H1 (cell line): ENCODE measurements around the gene RBCK1. TPM values are rescaled to one million over a fixed set of nuclear protein-coding genes. Genes with fewer than 3 reads are reported as not detected.

Experiments used
- CTCF ChIA-PET: fragments of 300-600 bp; sonication (Branson Sonifier 250); formaldehyde crosslinking; loops from one replicate; lab custom pipeline; 2021; ENCODE audit not compliant: partially characterized antibody; lab: Charles Lee
- POLR2A ChIA-PET: fragments of 300-600 bp; sonication (Branson Sonifier 250); formaldehyde crosslinking; loops from one replicate; lab custom pipeline; 2021; ENCODE audit warnings: inconsistent platforms; ENCODE audit not compliant: partially characterized antibody; lab: Charles Lee
- DNase-seq, 2 experiments: peaks; one replicate each; pipeline versions ENCODE4 v3.0.0 to v3.0.0-alpha.2; 2010 to 2022; ENCODE audit warnings: low spot score in 2 of 2, low read depth in 1 of 2, mixed read lengths in 1 of 2
- FAIRE-seq: peaks from 2 replicates; lab custom pipeline; 2011; peaks lifted over from hg19 to GRCh38; lab: Jason Lieb, UNC
- H2AFZ ChIP-seq: 2 replicates; pipeline ENCODE4 v1.8.1; 2012; ENCODE audit warnings: low read length, inconsistent platforms
- H2AK5ac ChIP-seq: 2 replicates; pipeline ENCODE4 v1.6.1; 2013; ENCODE audit warnings: low read depth, low read length
- H2BK120ac ChIP-seq: replicated peaks from 2 replicates; pipeline ENCODE3; 2013; ENCODE audit warnings: low read depth, low read length, inconsistent platforms
- H2BK12ac ChIP-seq: 2 replicates; pipeline ENCODE4 v1.6.1; 2013; ENCODE audit warnings: low read depth, low read length
- H2BK15ac ChIP-seq: 2 replicates; pipeline ENCODE4 v1.6.1; 2013; ENCODE audit warnings: low read length
- H2BK20ac ChIP-seq: 2 replicates; pipeline ENCODE4 v1.6.1; 2013; ENCODE audit warnings: low read length
- H2BK5ac ChIP-seq: 2 replicates; pipeline ENCODE4 v1.6.1; 2013; ENCODE audit warnings: low read depth, low read length
- H3K14ac ChIP-seq: 2 replicates; pipeline ENCODE4 v1.6.1; 2013; ENCODE audit warnings: inconsistent platforms; ENCODE audit not compliant: insufficient read length
- H3K18ac ChIP-seq: 2 replicates; pipeline ENCODE4 v1.6.1; 2013; ENCODE audit warnings: low read length; ENCODE audit errors: extremely low read depth
- H3K23ac ChIP-seq: 2 replicates; pipeline ENCODE4 v1.6.1; 2013; ENCODE audit warnings: inconsistent platforms; ENCODE audit not compliant: insufficient read length
- H3K23me2 ChIP-seq: 2 replicates; pipeline ENCODE4 v1.6.1; 2013; ENCODE audit warnings: low read depth, low read length
- H3K27ac ChIP-seq: 2 replicates; pipeline ENCODE4 v1.6.1; 2011; ENCODE audit warnings: low read depth, low read length, inconsistent platforms
- H3K27me3 ChIP-seq, 4 experiments: replicated peaks in 1 of 4; 1 replicate in 1 of 4; 2 replicates in 3 of 4; pipeline versions ENCODE4 v1.6.1 to v1.8.1; 2011 to 2013; ENCODE audit warnings: low read length in 3 of 4, mild to moderate bottlenecking in 3 of 4, inconsistent platforms in 2 of 4, mixed read lengths in 2 of 4, moderate library complexity in 1 of 4; ENCODE audit not compliant: control insufficient read depth in 3 of 4, insufficient read depth in 3 of 4; ENCODE audit errors: extremely low read depth in 1 of 4
- H3K36me3 ChIP-seq, 4 experiments: 2 replicates each; pipeline versions ENCODE4 v1.6.1 to v1.8.1; 2011 to 2013; ENCODE audit warnings: mild to moderate bottlenecking in 4 of 4, low read length in 3 of 4, moderate library complexity in 2 of 4, control low read depth in 1 of 4, inconsistent platforms in 1 of 4; ENCODE audit not compliant: insufficient read depth in 4 of 4, control insufficient read depth in 2 of 4
- H3K4ac ChIP-seq: replicated peaks from 2 replicates; pipeline ENCODE3; 2013; ENCODE audit warnings: low read length, low read depth, mixed read lengths, inconsistent platforms; ENCODE audit not compliant: insufficient read length
- H3K4me1 ChIP-seq, 4 experiments: replicated peaks in 1 of 4; 1 replicate in 1 of 4; 2 replicates in 3 of 4; pipeline versions ENCODE4 v1.6.1 to v1.8.1; 2011 to 2013; ENCODE audit warnings: low read length in 3 of 4, inconsistent platforms in 2 of 4, mixed read lengths in 1 of 4; ENCODE audit not compliant: insufficient read depth in 4 of 4, control insufficient read depth in 3 of 4
- H3K4me2 ChIP-seq, 2 experiments: 2 replicates each; pipeline versions ENCODE4 v1.6.1 to v1.8.1; 2011 to 2013; ENCODE audit warnings: low read depth in 2 of 2, low read length in 2 of 2, control low read depth in 1 of 2, inconsistent platforms in 1 of 2, mild to moderate bottlenecking in 1 of 2; ENCODE audit not compliant: insufficient read depth in 1 of 2
- H3K4me3 ChIP-seq, 4 experiments: fragments of 200-600, 300-600 bp in 1 of 4; sonication (generic), shearing (Covaris generic), sonication (Bioruptor Twin) in 1 of 4; 2 replicates each; pipeline versions ENCODE4 v1.5.1 to v1.8.1; 2011 to 2016; ENCODE audit warnings: low read length in 4 of 4, low read depth in 3 of 4, control low read depth in 2 of 4, inconsistent platforms in 2 of 4, mild to moderate bottlenecking in 2 of 4, mixed read lengths in 1 of 4, moderate library complexity in 1 of 4; ENCODE audit not compliant: insufficient read depth in 2 of 4; ENCODE audit errors: extremely low read depth in 1 of 4
- H3K56ac ChIP-seq: replicated peaks from 2 replicates; pipeline ENCODE3; 2013; ENCODE audit warnings: low read depth, mild to moderate bottlenecking, mixed read lengths, low read length, inconsistent platforms; ENCODE audit not compliant: insufficient read length
- H3K79me1 ChIP-seq: 2 replicates; pipeline ENCODE4 v1.6.1; 2013; ENCODE audit warnings: low read depth, low read length, control low read depth
- H3K79me2 ChIP-seq, 2 experiments: 2 replicates each; pipeline versions ENCODE4 v1.6.1 to v1.8.1; 2012 to 2013; ENCODE audit warnings: low read length in 2 of 2, mild to moderate bottlenecking in 2 of 2, inconsistent platforms in 1 of 2; ENCODE audit not compliant: insufficient read depth in 2 of 2, control insufficient read depth in 1 of 2
- H3K9ac ChIP-seq, 4 experiments: replicated peaks in 1 of 4; 1 replicate in 1 of 4; 2 replicates in 3 of 4; pipeline versions ENCODE4 v1.6.1 to v1.8.1; 2011 to 2013; ENCODE audit warnings: low read depth in 3 of 4, low read length in 3 of 4, control low read depth in 2 of 4, mild to moderate bottlenecking in 2 of 4, moderate library complexity in 2 of 4, inconsistent platforms in 1 of 4; ENCODE audit errors: extremely low read depth in 1 of 4
- H3K9me3 ChIP-seq, 2 experiments: 2 replicates each; pipeline versions ENCODE4 v1.6.1 to v1.8.1; 2012 to 2013; ENCODE audit warnings: mild to moderate bottlenecking in 2 of 2, moderate library complexity in 2 of 2, control low read depth in 1 of 2, inconsistent platforms in 1 of 2, low read depth in 1 of 2, low read length in 1 of 2, mixed read lengths in 1 of 2; ENCODE audit not compliant: insufficient read depth in 2 of 2
- H4K20me1 ChIP-seq, 2 experiments: replicated peaks in 1 of 2; 2 replicates each; pipeline versions ENCODE3 to v1.8.1; 2011 to 2013; ENCODE audit warnings: inconsistent platforms in 2 of 2, low read length in 2 of 2, mild to moderate bottlenecking in 1 of 2; ENCODE audit not compliant: insufficient read depth in 2 of 2, control insufficient read depth in 1 of 2
- H4K5ac ChIP-seq: 2 replicates; pipeline ENCODE4 v1.6.1; 2013; ENCODE audit warnings: low read length, low read depth, mixed read lengths, inconsistent platforms; ENCODE audit not compliant: insufficient read length
- H4K8ac ChIP-seq: 2 replicates; pipeline ENCODE4 v1.8.0; 2013; ENCODE audit warnings: mild to moderate bottlenecking, moderate library complexity, low read length, inconsistent platforms; ENCODE audit not compliant: insufficient read depth; ENCODE audit errors: extremely low read depth
- H4K91ac ChIP-seq: replicated peaks from 2 replicates; pipeline ENCODE3; 2013; ENCODE audit warnings: low read length, mixed read lengths, inconsistent platforms; ENCODE audit not compliant: insufficient read length
- CREB1 ChIP-seq: IDR thresholded peaks from 2 replicates; pipeline ENCODE4 v1.6.1; 2012; ENCODE audit warnings: inconsistent platforms
- RAD21 ChIP-seq, 2 experiments: IDR thresholded peaks in 1 of 2; conservative IDR thresholded peaks in 1 of 2; 2 replicates each; pipeline ENCODE4 v1.6.1; 2011; ENCODE audit warnings: low read depth in 2 of 2, low read length in 2 of 2, improper control_type of control experiment in 1 of 2, inconsistent platforms in 1 of 2, mild to moderate bottlenecking in 1 of 2, moderate library complexity in 1 of 2
- WGBS, 2 experiments: shearing (Covaris generic) in 1 of 2; methylation state at CpG; one replicate each; pipeline versions ENCODE4 v1.1.6 to v1.1.7; 2013 to 2015; ENCODE audit warnings: low lambda C conversion rate in 2 of 2, mixed read lengths in 2 of 2, inconsistent platforms in 1 of 2, low coverage in 1 of 2, missing lambda C conversion rate in 1 of 2; ENCODE audit not compliant: insufficient replicate concordance in 2 of 2, insufficient coverage in 1 of 2, insufficient read length in 1 of 2; ENCODE audit errors: extremely low coverage in 1 of 2, missing lambda C conversion rate in 1 of 2; 5-methylcytosine and 5-hydroxymethylcytosine counted together
- polyA plus RNA-seq, 7 experiments: library from polyadenylated mRNA; depleted of rRNA in 3 of 7; stranded (reverse) in 5 of 7; unstranded in 2 of 7; fragments of >200 nt in 5 of 7; fragments of 200-250 nt in 2 of 7; gene quantifications; 1 replicate in 5 of 7; 2 replicates in 1 of 7; 4 replicates in 1 of 7; pipeline versions ENCODE4 v1.2.1 to v1.2.3, GENCODE V29; 2011 to 2013; ENCODE audit warnings: missing spikeins in 2 of 7, mixed read lengths in 2 of 7
- total RNA-seq: library from RNA; stranded (reverse); fragmentation: NEBNext Ultra II Directional; extraction: Animal tissue kit (Norgen Biotek cat#: 25700); gene quantifications from 2 replicates; pipeline ENCODE4 v1.2.1, GENCODE V29; 2021

RBCK1 gene
- total and polyA plus RNA-seq, 2 of the 8 experiments (the other 6 are each of a cell fraction or from before 2014, with no cell fraction given): 43.1 to 54.7 TPM

DNA sequence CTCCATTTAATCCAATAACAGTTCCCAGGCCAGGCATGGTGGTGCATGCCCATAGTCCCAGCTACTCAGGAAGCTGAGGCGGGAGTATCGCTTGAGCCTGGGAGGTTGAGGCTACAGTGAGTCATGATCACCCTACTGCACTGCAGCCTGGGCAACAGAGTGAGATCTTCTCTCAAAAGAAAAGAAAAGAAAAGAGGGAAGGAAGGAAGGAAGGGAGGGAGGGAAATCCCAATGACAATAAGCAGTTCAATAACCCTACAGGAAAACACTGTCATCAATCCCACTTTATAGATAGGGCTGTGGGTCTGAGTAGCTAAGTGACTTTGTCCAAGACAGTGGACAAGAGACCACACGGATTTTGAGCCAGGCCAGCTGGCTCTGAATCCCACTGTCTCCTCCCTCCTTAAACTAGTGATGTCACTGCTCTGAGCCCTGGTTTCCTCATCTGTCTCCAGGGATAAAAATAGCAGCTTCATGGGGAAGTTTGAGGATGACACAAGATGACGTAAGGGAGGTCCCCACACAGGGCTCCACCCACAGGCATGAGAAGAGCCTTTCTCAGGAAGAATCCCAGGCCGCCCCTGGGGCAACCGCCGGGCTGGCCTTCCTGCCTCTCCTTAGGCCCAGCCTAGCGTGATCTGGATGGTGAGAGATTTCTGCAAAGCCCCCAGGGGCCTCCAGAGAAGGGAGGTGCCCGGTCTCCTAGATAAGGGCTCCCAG, 34.8 kb upstream of the RBCK1 start:
- ChIA-PET CTCF (interaction anchor here (1.1 to 4.9 kb wide), 4 partner anchors 11 to 105 kb away, joined by 3 to 41 read pairs (median 10); no protein-coding TSS in a partner anchor), POLR2A (interaction anchor here (1.1 to 14.7 kb wide), 5 partner anchors 8 to 34 kb away, joined by 3 to 172 read pairs (median 6); partner anchors contain the start of gene TRIB3)
- H3K79me2 ChIP-seq: no peaks in the 10 kb centered on the region; a peak in 1 of 4 replicates
- H2BK20ac ChIP-seq: no peak overlapping the region
- H2BK12ac ChIP-seq: peak overlapping the region; percentile 62
- FAIRE-seq (no peak), DNase-seq (no peak)
- H3K27ac ChIP-seq: no peak overlapping the region
- no peak overlapping the region for H3K14ac ChIP-seq
- no peak overlapping the region for H2BK120ac ChIP-seq
- H2BK5ac ChIP-seq: no peak overlapping the region
- no peak overlapping the region for H3K56ac ChIP-seq
- TF ChIP-seq CREB1 (peak; percentile 48; the same call in 1 of the 2 replicates), RAD21 (IDR thresholded peaks at IDR 0.05 in 1 of 2, conservative IDR thresholded peaks at IDR 0.05 in 1 of 2; ENCODE audit: low read depth in 2 of 2, low read length in 2 of 2) (no peak)
- H3K23ac ChIP-seq: no peak overlapping the region
- no peaks in the 10 kb centered on the region for H3K79me1 ChIP-seq
- H2AK5ac ChIP-seq: no peak overlapping the region
- H3K9me3 ChIP-seq: no peaks in the 10 kb centered on the region
- H3K36me3 ChIP-seq: no peaks in the 10 kb centered on the region; a peak in 1 of 8 replicates
- no peak overlapping the region; the same call in 1 of the 2 replicates for H2BK15ac ChIP-seq
- no peak overlapping the region; the same call in 1 of the 2 replicates for H3K18ac ChIP-seq
- no peaks in the 10 kb centered on the region; a peak in 1 of 7 replicates for H3K27me3 ChIP-seq
- H4K8ac ChIP-seq: no peak overlapping the region
- H4K91ac ChIP-seq: no peak overlapping the region
- H3K4me3 ChIP-seq: no peak overlapping the region
- no peak overlapping the region for H4K5ac ChIP-seq
- no peak overlapping the region for H3K4me2 ChIP-seq
- no peak overlapping the region for H3K9ac ChIP-seq
- H2AFZ ChIP-seq: no peak overlapping the region
- no peaks in the 10 kb centered on the region for H4K20me1 ChIP-seq
- no peak overlapping the region for H3K4ac ChIP-seq
- peaks cover 0 to 5% (median 0%) of the 10 kb centered on the region in 4 experiments; a peak in 2 of 7 replicates for H3K4me1 ChIP-seq
- 85% methylated on average over 9 of the region's 9 CpGs; no CpG with 5 or more reads in 1 of the 2 experiments for WGBS, 2 experiments
- H3K23me2 ChIP-seq: no peaks in the 10 kb centered on the region
